ENCODE measurements around the gene TBL1X. TPM values are rescaled to one million over a fixed set of nuclear protein-coding genes. Genes with fewer than 3 reads are reported as not detected.

The TBL1X gene
- total RNA-seq, 3 donors from 2014 or later: 18.6 to 24.6 (median 20.0) TPM

DNA sequence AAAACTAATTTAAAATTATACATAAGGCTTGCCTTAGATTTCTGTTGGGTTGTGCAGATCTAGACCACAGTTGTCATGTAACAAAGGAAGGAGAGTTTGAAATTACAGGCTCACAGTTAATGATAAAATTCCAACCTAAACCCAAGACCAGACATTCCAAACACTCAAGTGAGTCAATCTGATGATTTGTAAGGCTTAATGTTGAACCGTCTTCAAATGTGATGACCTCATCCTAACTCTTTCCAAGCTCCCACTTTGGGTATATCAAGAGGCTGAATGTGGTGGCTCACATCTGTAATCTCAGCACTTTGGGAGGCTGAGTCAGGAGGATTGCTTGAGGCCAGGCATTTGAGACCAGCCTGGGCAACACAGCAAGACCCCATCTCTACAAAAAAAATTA is 149.2 kb downstream of the TBL1X start:
- TF ChIP-seq, protein P1, sequence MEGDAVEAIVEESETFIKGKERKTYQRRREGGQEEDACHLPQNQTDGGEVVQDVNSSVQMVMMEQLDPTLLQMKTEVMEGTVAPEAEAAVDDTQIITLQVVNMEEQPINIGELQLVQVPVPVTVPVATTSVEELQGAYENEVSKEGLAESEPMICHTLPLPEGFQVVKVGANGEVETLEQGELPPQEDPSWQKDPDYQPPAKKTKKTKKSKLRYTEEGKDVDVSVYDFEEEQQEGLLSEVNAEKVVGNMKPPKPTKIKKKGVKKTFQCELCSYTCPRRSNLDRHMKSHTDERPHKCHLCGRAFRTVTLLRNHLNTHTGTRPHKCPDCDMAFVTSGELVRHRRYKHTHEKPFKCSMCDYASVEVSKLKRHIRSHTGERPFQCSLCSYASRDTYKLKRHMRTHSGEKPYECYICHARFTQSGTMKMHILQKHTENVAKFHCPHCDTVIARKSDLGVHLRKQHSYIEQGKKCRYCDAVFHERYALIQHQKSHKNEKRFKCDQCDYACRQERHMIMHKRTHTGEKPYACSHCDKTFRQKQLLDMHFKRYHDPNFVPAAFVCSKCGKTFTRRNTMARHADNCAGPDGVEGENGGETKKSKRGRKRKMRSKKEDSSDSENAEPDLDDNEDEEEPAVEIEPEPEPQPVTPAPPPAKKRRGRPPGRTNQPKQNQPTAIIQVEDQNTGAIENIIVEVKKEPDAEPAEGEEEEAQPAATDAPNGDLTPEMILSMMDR (IDR thresholded peaks at IDR 0.05): no peak
- TF ChIP-seq POLR2A (IDR thresholded peaks at IDR 0.05) (no peak), POLR2AphosphoS5 (IDR thresholded peaks at IDR 0.05) (no peak)
- Histone ChIP-seq H3K4me3 (no peak overlapping the region), H3K4me1 (no peaks in the 10 kb centered on the region), H3K27me3 (peaks cover 0 to 5% of the 10 kb centered on the region in 2 donors), H3K36me3 (no peaks in the 10 kb centered on the region), H3K9me3 (no peaks in the 10 kb centered on the region), H3K27ac (no peak overlapping the region)
- intact Hi-C loops (cut with DNase I; ENCODE audit: low total_unique reads): no loop called here
- no peak for DNase-seq (ENCODE audit: low spot score in 2 of 2)

DNA sequence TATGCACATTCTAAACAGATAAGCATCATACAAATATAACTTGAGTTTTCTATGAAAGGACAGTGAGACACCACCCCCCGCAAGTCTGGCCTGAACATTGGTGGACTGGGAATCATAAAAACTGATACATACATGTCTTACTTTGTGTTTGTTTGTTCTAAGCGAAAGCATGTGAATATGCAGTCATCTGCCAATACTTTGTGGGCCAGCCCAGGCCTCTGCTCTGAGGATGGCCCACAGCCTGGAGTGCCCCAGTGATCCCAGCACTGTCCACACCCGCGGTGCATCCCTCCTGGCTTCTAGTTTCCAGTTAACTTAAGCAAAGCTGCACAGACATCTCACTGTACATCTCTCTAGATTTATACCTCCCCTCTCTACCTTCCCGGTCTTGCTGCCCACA is 154.3 kb downstream of the TBL1X start:
- Histone ChIP-seq H3K4me1 (no peaks in the 10 kb centered on the region), H3K4me3 (no peak overlapping the region), H3K9me3 (no peaks in the 10 kb centered on the region), H3K36me3 (no peaks in the 10 kb centered on the region), H3K27ac (no peak overlapping the region), H3K27me3 (no peaks in the 10 kb centered on the region)
- intact Hi-C loops (cut with DNase I; ENCODE audit: low total_unique reads): no loop called here
- no peak for DNase-seq (ENCODE audit: low spot score in 2 of 2)
- TF ChIP-seq POLR2AphosphoS5 (IDR thresholded peaks at IDR 0.05): no peak
- TF ChIP-seq, protein P1 (IDR thresholded peaks at IDR 0.05): no peak
- no peak for TF ChIP-seq POLR2A (IDR thresholded peaks at IDR 0.05)

DNA sequence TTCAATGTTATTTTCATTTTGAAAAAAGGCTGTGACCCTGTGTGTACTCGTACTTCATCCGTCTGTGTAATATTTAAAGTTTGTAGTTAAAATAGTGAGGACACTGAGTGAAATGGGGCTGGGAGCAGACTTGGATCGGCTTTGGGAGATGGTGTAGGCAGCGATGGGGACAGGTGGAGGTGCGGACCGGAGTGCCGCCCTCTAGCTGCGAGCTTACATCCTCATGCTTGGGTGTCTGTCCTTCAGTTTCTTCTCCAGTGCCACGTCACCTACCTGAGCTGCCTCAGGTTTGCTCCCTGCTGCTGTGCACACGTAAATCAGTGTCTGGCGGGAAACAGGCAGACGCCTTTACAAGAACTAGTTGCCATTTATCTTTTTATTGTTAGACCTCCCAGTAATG is 154.7 kb downstream of the TBL1X start:
- Histone ChIP-seq H3K9me3 (no peaks in the 10 kb centered on the region), H3K27me3 (no peaks in the 10 kb centered on the region), H3K36me3 (no peaks in the 10 kb centered on the region), H3K27ac (no peak overlapping the region), H3K4me3 (no peak overlapping the region), H3K4me1 (no peaks in the 10 kb centered on the region)
- intact Hi-C loops (cut with DNase I; ENCODE audit: low total_unique reads): no loop called here
- TF ChIP-seq POLR2AphosphoS5 (IDR thresholded peaks at IDR 0.05): no peak
- no peak for TF ChIP-seq POLR2A (IDR thresholded peaks at IDR 0.05)
- TF ChIP-seq, protein P1 (IDR thresholded peaks at IDR 0.05): no peak
- DNase-seq (ENCODE audit: low spot score in 2 of 2): no peak

DNA sequence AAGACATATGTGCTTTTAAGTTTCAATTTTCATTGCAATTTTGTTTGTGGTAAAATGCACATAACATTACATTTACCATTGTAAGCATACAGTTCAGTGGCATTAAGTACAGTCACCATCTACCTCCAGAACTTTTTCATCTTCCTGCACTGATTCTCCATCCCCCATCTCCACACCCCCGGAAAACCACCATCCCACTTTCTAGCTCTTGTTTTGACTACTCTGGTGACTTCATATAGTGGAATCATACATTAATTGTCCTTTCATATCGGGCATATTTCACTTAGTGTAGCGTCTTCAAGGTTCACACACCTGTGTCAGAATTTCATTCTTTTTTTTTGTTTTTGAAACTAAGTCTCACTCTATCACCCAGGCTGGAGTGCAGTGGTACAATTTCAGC is 157.3 kb downstream of the TBL1X start:
- H3K27me3 ChIP-seq: no peaks in the 10 kb centered on the region
- H3K36me3 ChIP-seq: no peaks in the 10 kb centered on the region
- intact Hi-C loops (cut with DNase I; ENCODE audit: low total_unique reads): no loop called here
- H3K4me1 ChIP-seq: no peaks in the 10 kb centered on the region
- no peaks in the 10 kb centered on the region for H3K9me3 ChIP-seq
- TF ChIP-seq POLR2A (IDR thresholded peaks at IDR 0.05) (no peak), POLR2AphosphoS5 (IDR thresholded peaks at IDR 0.05) (no peak)
- TF ChIP-seq, protein P1 (IDR thresholded peaks at IDR 0.05): no peak
- no peak overlapping the region for H3K4me3 ChIP-seq
- no peak overlapping the region for H3K27ac ChIP-seq
- no peak for DNase-seq (ENCODE audit: low spot score in 2 of 2)

DNA sequence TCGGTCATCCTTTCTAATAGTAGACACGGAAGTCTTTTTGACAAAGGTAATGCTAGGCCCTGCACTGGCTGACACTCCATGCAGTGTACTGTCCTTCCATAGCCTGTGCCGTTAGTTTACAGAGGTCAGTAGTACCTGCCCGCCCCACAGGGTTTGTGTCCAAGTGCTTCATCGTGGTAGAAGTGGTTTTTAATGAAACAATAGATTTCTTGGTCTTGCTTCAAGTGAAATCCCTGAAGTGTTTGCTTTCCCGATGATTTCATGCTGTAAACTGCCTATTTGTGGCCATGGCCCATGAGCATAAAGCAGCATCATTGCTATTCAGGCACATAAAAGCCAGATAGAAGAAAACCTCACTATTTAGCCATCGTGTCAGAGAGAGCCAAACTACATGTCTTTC is 161.5 kb downstream of the TBL1X start:
- no peaks in the 10 kb centered on the region for H3K4me1 ChIP-seq
- H3K27me3 ChIP-seq: peaks cover 0 to 6% of the 10 kb centered on the region in 2 donors
- no peak overlapping the region for H3K4me3 ChIP-seq
- no peaks in the 10 kb centered on the region for H3K9me3 ChIP-seq
- no peak for DNase-seq (ENCODE audit: low spot score in 2 of 2)
- TF ChIP-seq, protein P1 (IDR thresholded peaks at IDR 0.05): no peak
- TF ChIP-seq POLR2AphosphoS5 (IDR thresholded peaks at IDR 0.05) (no peak), POLR2A (IDR thresholded peaks at IDR 0.05) (no peak)
- intact Hi-C loops (cut with DNase I; ENCODE audit: low total_unique reads): no loop called here
- H3K27ac ChIP-seq: no peak overlapping the region
- H3K36me3 ChIP-seq: no peaks in the 10 kb centered on the region

All from breast epithelium (tissue), 4 donors.